ENCODE results near the gene NUP133. TPM values are rescaled to one million over a fixed set of nuclear protein-coding genes. Genes with fewer than 3 reads are reported as not detected.
A peak's percentile ranks its signal among the peaks of the same experiment; 100 is the strongest.
"Not testable (repeated sequence)": the region's sequence is repeated elsewhere in the genome, so short reads cannot be mapped to it uniquely, and the experiment has no call there.

The NUP133 gene
- total RNA-seq, 2 donors from 2014 or later = 42.1 to 52.1 TPM

DNA sequence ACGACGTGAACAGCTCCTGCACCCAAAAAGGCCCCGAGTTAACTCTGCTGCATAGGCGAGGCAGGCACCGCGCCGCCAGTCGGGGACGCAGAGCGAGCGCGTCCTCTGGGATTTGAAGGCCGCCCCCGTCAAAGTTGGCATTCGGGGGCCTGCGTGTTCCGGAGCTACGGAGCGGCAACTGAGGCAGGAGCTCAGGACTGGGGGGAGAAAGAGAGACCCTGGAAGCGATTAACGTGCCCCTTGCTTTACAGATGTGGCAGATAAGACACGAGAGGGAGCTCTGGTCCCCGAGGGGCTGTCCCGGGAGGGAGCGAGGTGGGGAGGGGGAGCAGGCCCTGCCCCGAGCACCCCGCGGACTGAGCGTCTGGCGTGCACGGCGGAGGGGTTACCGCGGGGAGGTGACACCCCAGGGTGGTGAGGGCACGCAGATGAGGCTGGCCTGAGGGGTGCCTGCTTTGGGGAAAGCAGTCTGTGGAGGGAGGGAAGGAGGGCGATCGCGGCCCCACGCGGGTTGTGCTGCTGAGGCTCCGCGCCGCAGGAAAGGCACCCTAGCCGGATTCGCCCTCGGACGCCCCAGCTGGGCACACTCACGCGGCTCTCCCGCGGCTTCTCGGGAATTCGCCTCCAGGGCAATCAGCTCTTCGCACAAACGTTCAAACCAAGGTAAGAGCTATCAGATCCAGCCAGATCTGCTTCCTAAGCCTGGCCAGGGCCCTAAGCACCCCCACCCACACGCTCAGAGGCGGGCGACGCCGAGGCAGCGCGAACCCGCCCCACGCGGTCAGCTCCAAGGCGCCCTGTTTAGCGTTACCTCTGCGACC, 100.7 kb downstream of the NUP133 start:
- peak overlapping the region; percentile 62 for H3K4me3 Mint-ChIP-seq
- ATAC-seq (replicated peaks) = no peak
- H3K27me3 Mint-ChIP-seq = peaks cover 48% of the 10 kb centered on the region
- peaks cover 6% of the 10 kb centered on the region for H3K4me1 Mint-ChIP-seq
- H3K9me3 Mint-ChIP-seq = no peaks in the 10 kb centered on the region
- no peaks in the 10 kb centered on the region for H3K36me3 Mint-ChIP-seq (ENCODE audit: low read depth)
- H3K27ac Mint-ChIP-seq = no peak overlapping the region

DNA sequence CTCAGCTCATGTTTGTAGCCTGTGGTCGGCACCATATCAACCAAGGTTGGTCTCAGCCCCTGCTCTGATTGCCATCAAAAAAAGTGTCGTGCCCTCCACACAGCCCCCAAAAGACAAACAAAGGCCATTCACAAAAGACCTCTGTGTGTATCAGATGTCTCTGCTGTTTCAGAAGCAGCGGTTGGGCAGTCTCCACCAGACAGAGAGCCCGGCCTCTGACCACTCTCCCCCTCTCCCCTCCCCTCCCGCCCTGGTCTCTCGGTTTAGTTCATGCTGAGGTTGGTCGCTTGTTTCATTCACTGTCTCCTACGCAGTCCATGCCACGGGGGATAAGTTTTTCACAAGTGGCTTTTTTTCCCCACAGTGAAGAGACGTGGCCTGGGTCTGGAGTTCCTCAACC, 101.3 kb downstream of the NUP133 start:
- H3K27ac Mint-ChIP-seq = no peak overlapping the region
- H3K4me1 Mint-ChIP-seq = peaks cover 6% of the 10 kb centered on the region
- H3K9me3 Mint-ChIP-seq = no peaks in the 10 kb centered on the region
- H3K36me3 Mint-ChIP-seq (ENCODE audit: low read depth) = no peaks in the 10 kb centered on the region
- peaks cover 48% of the 10 kb centered on the region for H3K27me3 Mint-ChIP-seq
- no peak for ATAC-seq (replicated peaks)
- peak overlapping the region; percentile 62 for H3K4me3 Mint-ChIP-seq

DNA sequence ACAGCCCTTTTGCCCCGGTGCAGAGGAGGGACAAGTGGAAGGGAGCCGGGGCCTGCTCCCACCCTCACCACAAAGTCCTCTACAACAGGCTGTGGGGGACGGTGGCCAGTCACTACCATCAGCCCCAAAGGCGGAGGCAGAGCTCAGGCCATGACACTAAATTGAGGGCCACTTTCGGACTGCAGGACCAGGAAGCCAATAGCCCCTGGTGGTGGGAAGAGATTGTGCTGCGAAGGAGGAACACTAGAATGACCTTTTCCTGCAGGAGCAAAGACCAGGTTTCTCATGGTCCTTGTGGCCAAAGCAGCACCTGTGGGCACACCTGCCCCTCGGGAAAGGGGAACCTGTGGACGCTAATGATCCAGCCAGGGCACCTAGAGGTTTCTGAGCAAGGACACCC, 104.6 kb downstream of the NUP133 start:
- ATAC-seq (replicated peaks) = no peak

DNA sequence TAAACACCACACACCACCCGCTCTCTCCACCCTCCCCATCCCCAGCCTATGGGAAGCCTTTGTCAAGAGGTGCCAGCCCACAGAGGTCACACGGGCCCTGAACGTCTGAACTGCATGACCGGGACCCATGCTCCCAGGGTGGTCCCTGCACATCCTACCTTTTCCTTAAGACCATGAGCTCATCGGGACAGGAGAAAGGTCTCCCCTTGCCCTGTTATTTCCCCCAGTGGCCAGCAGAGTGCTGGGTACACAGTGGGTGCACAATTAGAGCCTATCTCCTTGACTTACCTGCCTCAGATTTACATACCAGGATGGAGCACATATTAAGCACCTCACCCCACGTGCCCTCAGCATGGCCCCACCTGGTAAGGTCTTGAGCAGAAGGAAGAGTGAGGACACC, 105.1 kb downstream of the NUP133 start:
- no peak for ATAC-seq (replicated peaks)
- H3K36me3 Mint-ChIP-seq (ENCODE audit: low read depth) = no peaks in the 10 kb centered on the region
- H3K27me3 Mint-ChIP-seq = peaks cover 30% of the 10 kb centered on the region
- H3K9me3 Mint-ChIP-seq = no peaks in the 10 kb centered on the region
- no peak overlapping the region for H3K4me3 Mint-ChIP-seq
- no peak overlapping the region for H3K27ac Mint-ChIP-seq
- no peaks in the 10 kb centered on the region for H3K4me1 Mint-ChIP-seq

More for the DNA sequence above, 104.6 kb downstream of the NUP133 start:
- H3K9me3 Mint-ChIP-seq = no peaks in the 10 kb centered on the region
- no peaks in the 10 kb centered on the region for H3K36me3 Mint-ChIP-seq (ENCODE audit: low read depth)
- no peak overlapping the region for H3K4me3 Mint-ChIP-seq
- peaks cover 35% of the 10 kb centered on the region for H3K27me3 Mint-ChIP-seq
- no peaks in the 10 kb centered on the region for H3K4me1 Mint-ChIP-seq
- H3K27ac Mint-ChIP-seq = no peak overlapping the region

DNA sequence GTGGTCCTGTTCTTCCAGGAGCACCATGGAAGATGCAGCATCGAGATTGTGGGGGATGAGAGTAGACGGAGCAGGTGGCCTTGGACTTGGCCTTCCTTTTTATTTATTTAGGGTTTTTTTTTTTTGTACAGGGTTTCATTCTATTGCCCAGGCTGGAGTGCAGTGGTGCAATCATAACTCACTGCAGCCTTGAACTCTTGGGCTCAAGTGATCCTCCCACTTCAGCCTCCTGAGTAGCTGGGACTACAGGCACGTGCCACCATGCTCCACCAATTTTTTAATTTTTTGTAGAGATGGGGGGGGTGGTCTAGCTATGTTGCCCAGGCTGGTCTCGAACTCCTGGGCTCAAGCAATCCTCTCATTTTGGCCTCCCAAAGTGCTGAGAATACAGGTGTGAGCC, 105.8 kb downstream of the NUP133 start:
- H3K9me3 Mint-ChIP-seq; H3K36me3 Mint-ChIP-seq (ENCODE audit: low read depth); H3K27ac Mint-ChIP-seq; ATAC-seq (replicated peaks); H3K4me1 Mint-ChIP-seq; H3K4me3 Mint-ChIP-seq: not testable (repeated sequence)
- peaks cover 33% of the 10 kb centered on the region for H3K27me3 Mint-ChIP-seq

DNA sequence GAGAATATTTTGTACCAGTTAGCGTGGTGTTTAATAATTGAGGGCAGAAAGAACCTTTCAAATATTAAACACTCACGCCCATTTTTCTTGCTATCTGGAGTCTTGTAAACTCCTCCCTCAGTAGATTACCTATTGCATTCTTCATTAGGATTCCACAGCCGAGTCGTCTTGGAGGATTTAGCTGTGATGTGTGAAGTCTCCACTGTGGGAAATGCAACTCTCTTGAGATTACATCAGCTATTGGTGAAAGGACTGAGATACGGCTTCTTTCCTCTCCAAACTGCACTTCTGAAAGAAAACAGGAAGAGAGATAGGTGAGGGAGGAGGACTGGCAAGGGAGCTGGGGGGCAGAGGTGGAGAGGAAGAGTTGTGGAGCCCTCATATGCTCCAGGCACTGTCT, 110.4 kb downstream of the NUP133 start:
- Mint-ChIP-seq H3K4me1 (no peaks in the 10 kb centered on the region), H3K4me3 (no peak overlapping the region), H3K27me3 (peaks cover 24% of the 10 kb centered on the region), H3K36me3 (ENCODE audit: low read depth) (no peaks in the 10 kb centered on the region), H3K9me3 (no peaks in the 10 kb centered on the region), H3K27ac (no peak overlapping the region)
- no peak for ATAC-seq (replicated peaks)

DNA sequence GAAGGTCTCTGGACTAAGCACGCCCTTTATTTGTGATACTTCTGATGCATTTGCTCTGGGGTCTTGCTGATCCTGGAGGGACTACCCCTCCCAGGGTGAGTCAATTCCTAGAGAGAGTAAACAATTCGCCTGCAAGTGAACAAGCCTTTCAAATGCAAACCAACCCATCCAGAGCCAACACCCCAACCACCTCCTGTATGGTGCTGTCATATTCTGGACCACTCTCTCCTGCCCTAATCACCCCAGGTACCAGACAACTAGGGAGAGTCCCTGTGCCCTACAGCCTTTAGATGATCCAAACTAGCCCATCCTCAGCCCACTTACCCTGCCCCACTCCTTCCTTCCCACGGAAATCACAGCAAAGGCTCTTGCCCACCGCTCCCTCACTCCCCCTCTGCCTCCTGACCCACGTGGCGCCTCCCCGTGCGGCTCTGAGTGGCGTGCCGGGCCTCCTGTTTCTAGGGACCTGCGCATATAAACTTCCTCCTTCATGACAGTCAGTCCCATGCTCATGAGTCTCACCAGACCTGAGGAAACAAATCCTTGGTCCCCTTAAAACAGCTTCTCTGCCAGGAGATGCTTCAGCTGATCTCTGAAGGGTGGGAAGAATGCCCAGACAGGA, 111.4 kb downstream of the NUP133 start:
- ATAC-seq (replicated peaks) = no peak
- Mint-ChIP-seq H3K27ac (no peak overlapping the region), H3K27me3 (peaks cover 26% of the 10 kb centered on the region), H3K36me3 (ENCODE audit: low read depth) (no peaks in the 10 kb centered on the region), H3K4me3 (no peak overlapping the region), H3K4me1 (no peaks in the 10 kb centered on the region), H3K9me3 (no peaks in the 10 kb centered on the region)

DNA sequence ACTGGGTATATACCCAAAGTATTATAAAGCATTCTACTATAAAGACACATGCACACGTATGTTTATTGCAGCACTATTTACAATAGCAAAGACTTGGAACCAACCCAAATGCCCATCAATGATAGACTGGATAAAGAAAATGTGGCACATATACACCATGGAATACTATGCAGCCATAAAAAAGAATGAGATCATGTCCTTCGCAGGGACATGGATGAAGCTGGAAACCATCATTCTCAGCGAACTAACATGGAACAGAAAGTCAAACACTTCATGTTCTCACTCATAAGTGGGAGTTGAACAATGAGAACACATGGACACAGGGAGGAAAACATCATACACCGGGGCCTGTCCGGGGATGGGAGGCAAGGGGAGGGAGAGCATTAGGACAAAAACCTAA, 113.6 kb downstream of the NUP133 start:
- not testable (repeated sequence) for H3K4me1 Mint-ChIP-seq; H3K4me3 Mint-ChIP-seq; H3K36me3 Mint-ChIP-seq (ENCODE audit: low read depth); ATAC-seq (replicated peaks); H3K9me3 Mint-ChIP-seq; H3K27ac Mint-ChIP-seq
- peaks cover 30% of the 10 kb centered on the region for H3K27me3 Mint-ChIP-seq

DNA sequence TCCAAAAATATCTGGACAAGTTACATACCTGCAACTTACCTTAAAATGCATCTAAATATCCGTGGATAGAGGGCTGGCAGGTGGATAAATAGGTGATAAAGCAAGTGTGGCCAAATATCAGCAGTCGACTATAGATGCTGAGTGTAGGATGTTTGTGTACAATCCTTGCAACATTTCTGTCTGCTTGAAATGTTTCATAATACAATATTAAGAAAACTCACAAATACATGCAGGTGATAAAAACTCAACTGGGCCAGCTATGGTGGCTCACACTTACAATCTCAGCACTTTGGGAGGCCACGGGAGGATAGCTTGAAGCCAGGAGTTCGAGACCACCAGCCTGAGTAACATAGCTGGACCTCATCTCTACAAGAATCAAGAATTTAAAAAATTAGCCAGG, 115.2 kb downstream of the NUP133 start:
- peaks cover 27% of the 10 kb centered on the region for H3K27me3 Mint-ChIP-seq
- no peaks in the 10 kb centered on the region for H3K4me1 Mint-ChIP-seq
- no peak overlapping the region for H3K4me3 Mint-ChIP-seq
- no peaks in the 10 kb centered on the region for H3K36me3 Mint-ChIP-seq (ENCODE audit: low read depth)
- H3K9me3 Mint-ChIP-seq = no peaks in the 10 kb centered on the region
- no peak for ATAC-seq (replicated peaks)
- no peak overlapping the region for H3K27ac Mint-ChIP-seq

Other genes with a start within 250 kb of the NUP133 start
- gene RAB4A, start 237.2 kb downstream of the NUP133 start, total RNA-seq = 10 to 100 TPM; 35.2 to 36.6 TPM
- 10 to 100 TPM; 10.1 to 32.7 TPM for gene CCSAP, start 165.3 kb downstream of the NUP133 start, total RNA-seq
- not detected for gene ACTA1, start 74.2 kb downstream of the NUP133 start, total RNA-seq
- gene ABCB10, start 50.4 kb upstream of the NUP133 start, total RNA-seq = 10 to 100 TPM; 26.4 to 31.6 TPM
- gene TAF5L, start 117.8 kb upstream of the NUP133 start, total RNA-seq = 10 to 100 TPM; 14.1 to 25.0 TPM
- gene URB2, start 117.9 kb upstream of the NUP133 start, total RNA-seq = 10 to 100 TPM in 1 of 2 donors, 1 to 10 TPM in 1; 8.6 to 19.6 TPM

All from activated T-helper 17 cell treated with anti-CD3 and anti-CD28 coated beads, Interleukin-2, amount 50 U/mL, for 72 hours (primary cell).